Fibroblast of gingiva (primary cell): ENCODE data around the gene IFITM5.
"Not testable (repeated sequence)": the region's sequence is repeated elsewhere in the genome, so short reads cannot be mapped to it uniquely, and the experiment has no call there.

ENCODE experiments used
- DNase-seq: peaks from one replicate; pipeline ENCODE4 v3.0.0-alpha.2; 2011; ENCODE audit warnings: low read depth

The IFITM5 gene

DNA sequence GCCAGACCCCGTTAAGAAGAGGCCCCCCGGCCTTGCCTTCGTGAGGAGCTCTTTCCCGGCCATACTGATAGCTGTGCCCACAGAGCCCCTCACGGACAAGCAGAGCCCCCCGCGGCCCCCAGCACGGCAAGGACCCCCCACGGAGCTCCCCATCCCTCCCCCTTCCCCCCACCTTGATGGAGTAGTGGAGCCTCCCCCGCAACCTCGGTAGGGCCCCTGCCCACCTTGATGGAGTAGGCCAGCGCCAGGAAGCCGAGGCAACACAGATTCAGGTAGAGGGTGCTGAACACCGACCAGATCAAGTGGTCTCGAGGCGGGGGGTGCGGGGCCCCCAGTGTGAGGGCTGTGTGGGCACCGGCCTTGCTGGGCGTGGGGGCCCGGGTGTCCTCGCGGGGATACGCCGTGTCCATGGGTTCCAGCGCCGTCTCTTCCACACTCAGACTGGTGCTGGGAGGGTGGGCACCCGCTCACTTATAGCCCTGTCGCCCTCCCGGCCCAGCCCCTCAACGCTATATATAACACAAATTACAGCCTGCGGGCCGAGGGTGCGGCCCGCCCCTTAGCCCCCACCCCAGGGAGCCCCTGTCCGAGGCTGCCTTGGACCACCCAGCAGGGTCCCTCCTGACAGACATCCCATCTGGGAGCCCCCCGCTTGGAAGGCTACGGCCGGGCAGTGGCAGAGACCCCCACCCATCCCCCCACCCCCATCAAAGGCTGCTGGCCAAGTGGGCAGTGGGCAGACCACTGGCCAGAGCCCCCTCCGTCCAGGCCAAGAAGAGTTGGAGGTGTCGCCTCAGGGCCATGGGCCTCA, at the start of gene IFITM5:
Gene IFITM5, minus strand, starts transcription at position 446 of the 811 bp plus-strand sequence. Its CDS starts 36 bp downstream, at position 410.
- DNase-seq, result no peak

DNA sequence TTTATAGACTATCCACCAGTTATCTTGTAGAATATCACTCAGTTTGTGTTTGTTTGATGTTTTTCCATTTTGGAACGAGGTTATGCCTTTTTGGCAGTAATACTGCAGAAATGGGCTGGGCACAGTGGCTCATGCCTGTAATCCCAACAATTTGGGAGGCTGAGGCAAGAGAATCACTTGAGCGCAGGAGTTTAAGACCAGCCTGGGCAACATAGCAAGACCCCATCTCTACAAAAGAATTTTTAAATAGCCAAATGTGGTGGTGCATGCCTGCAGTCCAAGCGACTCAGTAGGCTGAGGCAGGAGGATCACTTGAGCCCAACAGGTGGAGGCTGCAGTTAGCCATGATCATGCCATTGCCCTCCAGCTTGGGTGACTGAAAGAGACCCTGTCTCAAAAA, 47.2 kb upstream of the IFITM5 start:
- DNase-seq, result no peak

DNA sequence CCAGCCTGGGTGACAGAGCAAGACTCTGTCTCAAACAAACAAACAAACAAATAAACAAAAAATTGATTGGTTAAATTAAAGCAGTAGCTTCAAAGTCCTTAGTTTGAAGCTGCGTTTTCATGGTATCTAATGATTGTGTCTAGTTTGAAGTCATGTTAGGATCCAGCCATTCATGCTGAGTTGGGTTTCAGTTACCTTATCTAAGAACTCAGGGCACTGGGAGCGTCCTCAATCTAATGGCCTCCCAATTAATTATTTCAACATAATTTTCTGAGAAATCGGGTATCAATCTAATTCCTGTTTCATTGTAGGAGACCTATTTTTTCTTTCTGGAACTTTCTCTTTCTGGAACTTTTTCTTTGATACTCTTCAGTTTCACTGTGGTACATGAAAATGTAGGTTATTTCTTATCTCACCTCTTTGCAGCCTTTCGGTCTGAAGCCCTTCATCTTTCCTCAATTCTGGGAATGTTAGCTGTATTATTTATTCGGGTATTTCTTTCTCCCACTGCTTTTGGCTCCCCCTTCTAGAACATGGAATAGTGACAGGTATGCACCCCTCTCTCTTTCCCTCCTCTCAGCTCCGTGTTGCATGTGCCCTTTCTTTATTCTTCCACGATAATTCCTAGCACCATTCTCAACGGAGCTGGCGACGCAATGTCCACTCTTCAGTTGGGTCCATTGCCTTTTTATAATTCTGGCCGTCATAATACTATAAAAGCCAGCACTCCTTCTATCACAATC, 45.7 kb upstream of the IFITM5 start:
- no peak for DNase-seq

DNA sequence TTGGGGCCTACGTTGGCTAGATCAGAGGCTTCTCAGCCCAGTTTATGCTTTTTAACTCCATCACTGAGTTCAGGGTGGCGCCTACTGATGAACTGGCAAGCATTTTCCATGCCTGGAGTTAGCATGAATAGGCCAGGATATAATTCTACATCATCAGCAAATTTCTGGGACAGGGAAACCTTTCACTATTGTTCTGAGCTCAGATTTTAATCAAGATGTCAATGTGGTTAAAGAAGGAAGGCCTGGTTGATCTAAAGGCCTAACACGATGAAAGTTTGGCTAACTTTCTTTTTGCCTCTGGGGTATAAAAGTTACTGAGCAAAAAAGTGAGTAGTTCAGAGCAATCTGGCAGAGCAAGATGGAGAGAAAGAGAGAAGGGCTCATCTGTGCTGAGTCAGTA, 43.0 kb upstream of the IFITM5 start:
- DNase-seq, result no peak

DNA sequence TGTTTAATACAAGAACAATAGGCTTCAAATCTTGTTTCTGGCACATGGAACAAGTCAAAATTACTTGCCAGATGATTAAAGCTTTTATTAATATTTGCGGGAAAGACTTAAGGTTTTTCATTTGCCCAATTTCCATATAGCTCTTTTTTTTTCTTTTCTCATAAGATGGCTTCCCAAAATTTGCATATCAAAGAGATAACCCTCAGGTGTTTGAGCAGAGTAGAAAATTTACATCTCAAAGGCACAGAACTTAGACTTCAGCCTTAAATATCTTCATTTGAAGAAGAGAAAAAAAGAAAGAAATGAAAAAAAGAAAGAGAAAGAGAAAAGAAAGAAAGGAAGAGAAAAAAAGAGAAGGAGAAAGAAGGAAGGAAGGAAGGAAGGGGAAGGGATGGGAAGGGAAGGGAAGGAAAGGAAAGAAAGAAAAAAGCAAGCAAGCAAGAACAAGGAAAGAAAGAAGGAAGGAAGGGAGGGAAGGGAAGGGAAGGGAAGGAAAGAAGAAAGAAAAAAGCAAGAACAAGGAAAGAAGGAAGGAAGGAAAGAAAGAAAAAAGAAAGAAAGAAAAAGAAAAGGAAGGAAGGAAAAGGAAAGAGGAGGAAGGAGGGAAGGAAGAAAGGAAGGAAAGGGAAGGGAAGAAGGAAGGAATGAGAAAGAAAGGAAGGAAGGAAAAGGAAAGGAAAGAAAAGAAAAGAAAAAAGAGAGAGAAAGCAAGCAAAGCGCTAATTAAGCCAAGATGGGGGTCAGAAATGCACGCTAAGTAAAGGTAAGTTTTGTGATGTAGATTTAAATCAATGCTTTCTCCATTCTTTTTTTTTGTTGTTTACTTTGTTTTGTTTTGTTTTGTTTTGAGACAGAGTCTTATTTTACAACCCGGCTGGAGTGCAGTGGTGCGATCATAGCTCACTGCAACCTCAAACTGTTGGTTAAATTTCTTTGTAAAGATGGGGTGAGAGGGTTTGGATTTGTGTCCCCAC, 41.5 kb upstream of the IFITM5 start:
- no peak for DNase-seq

DNA sequence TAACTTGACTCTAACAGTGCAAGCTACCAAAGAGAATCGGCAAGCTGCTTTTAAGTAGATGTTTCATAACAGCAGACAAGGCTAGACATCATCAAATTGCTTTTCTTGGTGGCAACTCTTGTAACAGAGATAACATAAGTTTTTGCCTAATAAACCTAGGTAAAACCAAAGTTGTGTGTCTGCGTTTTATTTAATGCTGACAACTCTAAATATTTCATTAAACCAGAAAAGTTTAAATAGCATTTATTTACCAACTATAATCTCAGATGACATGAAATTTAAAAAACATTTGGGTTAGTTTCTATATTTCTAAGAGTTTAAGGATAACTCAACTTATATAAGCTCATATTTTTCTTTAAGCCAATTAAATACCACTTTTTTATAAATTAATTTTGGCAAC, 40.6 kb upstream of the IFITM5 start:
- DNase-seq, result no peak

DNA sequence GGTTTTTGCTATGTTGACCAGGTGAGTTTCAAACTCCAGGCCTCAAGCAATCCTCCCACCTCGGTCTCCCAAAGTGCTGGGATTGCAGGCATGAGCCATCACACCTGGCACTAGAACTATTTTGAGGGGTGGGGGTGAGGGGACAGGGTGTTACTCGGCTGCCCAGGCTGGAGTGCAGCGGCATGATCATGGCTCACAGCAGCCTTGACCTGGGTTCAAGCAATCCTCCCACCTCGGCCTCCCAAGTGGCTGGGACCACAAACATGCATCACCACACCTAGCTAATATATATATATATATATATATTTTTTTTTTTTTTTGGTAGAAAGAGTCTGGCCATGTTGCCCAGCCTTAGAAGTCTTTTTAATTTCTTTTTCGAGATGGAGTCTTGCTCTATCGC, 38.4 kb upstream of the IFITM5 start:
- no peak for DNase-seq

DNA sequence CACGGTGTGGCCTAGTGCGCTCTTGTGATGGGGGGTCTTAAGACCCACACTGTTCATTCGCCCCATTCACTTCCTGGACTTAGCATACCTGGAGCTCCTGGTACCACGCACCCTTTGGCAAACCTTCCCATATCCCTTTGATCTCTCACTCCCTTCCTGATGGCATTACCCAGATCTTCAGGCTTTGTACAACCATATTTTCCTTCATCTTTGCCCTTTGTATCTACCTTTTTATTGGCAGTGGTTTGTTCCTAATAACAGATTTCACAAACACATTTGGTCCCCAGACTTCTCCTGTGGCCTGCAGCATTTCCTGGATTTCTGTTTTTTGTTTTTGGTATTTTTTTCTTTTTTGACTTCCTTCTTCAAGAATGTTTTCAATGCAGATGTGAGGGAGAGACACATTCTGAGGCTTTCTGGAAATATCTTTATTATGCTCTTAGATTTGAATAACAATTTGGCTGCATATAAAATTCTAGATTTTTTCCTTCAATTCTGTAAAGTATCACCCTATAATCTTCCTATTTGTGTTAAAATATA, 37.4 kb upstream of the IFITM5 start:
- no peak for DNase-seq

DNA sequence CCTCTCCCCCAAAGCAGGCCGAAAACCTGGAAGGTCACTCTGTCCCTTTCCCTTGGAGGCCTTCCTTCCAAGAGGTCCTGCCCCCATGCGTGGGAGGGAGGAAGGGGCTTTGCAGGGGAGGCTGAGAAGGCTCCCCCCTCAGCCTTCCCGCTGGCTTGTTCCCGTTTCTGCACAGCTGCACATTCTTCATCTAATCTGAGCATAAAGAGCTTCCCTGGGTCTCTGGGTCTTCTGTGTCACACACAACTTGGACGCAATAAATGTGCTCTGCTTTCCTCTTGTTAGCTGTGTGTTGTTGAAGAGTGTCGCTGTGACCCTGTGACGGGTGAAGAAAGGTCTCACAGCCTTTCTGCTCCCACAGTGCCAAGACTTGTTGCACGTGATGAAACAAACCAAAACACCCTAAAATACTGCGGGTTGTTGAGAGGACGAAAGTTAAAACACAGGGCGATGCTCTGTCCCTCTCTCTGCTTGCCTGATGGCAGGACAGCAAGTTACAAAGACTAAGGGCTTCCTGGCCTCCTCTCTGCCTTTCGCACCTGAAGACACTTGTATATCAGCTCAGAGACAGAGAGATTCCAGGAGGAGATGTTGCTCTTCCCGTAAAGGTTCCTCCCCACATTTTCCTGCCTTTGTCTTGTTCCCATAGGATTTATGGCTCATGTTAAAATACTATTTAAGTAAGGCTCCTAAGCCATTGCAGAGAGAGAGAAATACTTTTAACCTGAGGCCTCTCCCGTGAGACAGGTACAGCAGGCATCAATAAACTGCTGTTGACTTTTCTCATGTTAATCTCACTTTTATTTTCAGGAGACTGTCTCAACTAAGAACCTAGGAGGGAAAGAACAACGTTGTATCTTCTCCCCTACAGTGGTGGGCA, 36.7 kb upstream of the IFITM5 start:
- DNase-seq, result no peak

DNA sequence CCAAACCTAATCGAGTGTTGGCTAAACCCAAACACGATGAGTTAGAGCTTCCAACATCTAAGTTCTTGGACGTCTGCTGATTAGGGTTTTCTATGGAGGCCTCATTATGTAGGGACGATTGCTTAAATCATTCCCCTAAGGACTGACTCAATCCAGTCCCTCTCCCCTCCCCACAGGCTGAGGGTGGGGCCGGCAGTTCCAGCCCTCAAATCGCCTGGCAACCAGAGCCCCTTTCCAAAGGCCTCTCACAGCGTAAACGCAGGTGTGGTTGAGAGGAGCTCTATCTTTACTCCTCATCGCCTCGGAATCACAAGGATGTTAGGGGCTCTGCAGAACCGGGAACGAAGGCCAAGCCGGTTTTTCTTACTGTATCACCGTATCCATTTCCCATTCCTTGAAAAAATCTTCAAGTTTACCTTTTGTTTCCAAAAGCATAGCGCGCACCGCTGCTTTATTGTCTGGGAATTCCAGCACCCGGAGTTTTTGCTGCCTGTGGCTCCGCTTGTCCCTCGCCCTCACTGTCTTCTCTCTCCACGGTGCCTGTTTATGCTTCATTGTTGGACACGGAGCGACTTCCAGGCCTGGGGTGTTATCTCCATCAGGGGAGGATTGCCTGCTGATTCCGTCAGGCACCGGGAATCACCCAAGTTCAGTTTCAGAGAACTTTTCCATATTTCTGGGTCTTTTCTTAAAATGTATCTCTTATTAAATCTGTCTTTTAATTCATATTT, 35.1 kb upstream of the IFITM5 start:
- no peak for DNase-seq

DNA sequence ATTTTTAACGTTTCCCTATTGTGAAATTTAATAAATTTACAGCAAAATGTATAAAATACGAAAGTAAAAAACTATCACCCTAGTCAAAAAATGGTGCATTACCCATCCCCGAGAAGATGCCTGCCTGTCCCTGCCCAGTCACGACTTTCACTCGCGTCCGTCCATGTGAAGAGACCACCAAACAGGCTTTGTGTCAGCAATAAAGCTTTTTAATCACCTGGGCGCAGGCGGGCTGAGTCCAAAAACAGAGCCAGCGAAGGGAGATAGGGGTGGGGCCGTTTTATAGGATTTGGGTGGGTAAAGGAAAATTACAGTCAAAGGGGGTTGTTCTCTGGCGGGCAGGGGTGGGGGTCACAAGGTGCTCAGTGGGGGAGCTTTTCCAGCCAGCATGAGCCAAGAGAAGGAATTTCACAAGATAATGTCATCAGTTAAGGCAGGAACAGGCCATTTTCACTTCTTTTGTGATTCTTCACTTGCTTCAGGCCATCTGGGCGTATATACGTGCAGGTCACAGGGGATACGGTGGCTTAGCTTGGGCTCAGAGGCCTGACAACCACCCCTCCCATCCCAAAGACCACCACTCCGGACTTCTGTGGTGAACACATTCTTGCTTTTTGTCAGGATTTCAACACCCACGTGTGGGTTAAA, 34.4 kb upstream of the IFITM5 start:
- DNase-seq, result not testable (repeated sequence)

DNA sequence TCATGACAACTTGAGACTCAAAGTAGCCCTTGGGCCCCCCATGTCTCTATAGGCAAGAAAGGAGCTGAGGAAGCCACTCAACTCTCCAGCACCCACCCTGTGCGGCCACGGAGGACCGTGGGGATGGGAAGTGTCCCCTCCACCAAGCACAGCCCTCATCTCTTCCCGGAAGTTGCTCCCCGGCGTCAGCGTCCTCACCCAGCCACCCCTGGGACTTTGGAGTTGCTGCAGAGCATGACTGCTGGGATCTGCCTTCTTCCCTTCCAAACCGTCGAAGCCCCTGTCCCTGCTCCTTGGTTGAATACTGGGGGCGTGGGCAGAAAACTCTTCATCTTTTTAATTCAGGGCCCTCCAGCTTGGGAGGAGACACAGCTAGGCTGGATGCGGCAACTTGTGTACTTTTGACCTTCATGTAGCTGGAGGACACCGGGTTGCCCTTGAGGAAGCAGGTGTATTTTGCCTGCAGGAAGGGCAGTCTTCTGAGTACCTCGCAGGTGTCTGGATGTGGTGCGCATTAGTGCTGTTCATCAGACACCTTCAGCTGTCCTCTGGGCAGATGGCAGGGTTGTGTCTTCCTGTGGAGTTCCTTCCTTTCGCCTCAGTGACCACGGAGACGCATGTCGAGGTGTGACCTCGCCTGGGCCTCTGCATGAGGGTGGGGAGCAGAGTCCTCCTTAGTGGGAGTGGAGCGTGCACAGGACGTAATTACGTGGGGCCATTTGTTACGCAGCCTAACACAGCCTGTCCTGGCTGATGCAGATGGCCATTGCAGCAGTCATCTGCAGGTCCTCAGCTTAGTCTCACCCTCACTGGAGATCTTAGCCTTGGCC, 33.5 kb upstream of the IFITM5 start:
- no peak for DNase-seq

DNA sequence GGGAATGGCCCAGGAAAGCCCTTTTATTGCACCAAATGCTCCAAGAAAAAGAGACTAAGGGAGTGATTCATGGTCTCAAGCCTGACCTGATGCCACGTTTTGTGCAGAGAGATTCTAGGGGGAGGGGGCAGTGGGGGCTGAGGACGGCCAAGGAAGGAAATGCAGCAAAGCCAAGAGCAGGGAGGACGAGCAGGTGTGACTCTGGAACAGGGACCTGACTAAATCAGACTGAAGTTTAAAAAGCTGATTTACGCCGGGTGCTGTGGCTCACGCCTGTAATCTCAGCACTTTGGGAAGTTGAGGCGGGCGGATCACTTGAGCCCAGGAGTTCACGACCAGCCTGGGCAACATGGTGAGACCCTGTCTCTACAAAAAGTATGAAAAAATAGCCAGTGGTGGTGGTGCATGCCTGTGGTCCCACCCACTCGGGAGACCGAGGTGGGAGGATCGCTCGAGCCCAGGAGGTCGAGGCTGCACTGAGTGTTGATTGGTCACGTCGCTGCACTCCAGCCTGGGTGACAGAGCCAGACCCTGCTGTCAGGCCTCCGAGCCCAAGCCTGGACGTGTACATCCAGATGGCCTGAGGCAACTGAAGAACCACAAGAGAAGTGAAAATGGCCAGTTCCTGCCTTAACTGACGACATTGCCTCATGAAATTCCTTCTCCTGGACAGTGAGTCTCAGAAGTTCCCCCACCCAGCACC, 32.2 kb upstream of the IFITM5 start:
- no peak for DNase-seq

DNA sequence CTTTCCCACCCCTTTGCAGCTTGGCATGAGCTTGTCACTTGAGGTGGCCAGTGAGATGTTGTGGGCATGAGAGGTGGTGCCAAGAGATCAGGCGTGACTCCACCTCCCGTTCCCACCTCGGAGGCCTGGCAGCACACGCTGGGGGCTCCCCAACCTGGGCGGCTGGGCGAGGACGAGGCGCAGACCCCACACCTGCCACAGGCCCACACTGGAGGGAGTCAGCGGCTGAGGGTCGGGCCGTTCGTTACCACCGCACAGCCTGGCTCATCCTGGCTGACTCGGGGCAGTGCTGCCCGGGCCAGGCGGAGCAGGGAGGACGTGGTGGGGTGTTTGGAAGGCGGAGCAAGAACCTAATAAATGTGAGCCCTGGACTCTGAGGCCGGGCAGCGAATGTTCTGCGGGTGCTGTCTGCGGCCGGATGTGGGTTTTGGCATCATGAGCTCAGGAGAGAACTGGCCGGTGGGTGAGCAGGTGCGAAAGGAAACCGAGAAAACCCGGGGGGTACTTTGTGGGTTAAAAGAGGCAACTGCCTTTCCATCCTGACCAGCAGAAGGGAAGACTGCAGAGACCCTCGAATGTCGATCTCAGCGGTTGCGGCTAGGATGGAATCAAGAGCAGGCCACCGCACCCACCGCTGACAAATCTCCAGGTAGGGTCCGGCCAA, 31.5 kb upstream of the IFITM5 start:
- DNase-seq, result no peak

DNA sequence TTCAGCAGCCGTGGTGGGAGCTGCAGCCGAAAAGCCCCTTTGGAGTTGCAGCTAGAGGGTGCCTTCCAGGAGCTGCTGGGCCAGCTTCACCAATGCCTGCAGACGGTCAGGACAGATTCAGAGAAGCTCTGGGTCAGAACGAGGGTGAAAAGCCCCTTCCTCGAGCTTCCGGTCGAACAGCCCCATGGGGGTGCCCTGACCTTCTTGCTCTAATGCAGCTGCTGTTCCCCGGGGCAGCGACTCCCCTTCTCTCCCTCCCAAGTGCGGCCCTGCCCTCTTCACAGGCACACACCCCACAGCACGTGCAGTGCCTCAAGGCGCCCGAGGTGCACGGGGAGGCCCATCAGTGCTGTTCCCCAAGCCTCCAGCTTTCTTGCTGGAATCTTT, 31.0 kb upstream of the IFITM5 start:
- no peak for DNase-seq

DNA sequence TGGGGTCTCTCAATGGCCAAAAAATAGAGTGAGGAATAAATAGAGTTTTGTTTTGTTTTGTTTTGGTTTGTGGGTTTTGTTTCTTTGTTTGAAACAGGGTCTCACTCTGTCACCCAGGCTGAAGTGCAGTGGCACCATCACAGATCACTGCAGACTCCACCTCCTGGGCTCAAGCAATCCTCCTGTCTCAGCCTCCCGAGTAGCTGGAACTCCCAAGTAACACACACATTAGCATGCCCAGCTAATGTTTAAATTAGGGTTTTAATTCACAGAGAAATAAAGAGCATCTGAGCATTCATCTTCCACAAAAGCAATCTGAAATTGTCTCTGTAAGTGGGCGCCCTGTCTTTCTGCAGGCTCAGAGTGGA, 30.5 kb upstream of the IFITM5 start:
- no peak for DNase-seq

DNA sequence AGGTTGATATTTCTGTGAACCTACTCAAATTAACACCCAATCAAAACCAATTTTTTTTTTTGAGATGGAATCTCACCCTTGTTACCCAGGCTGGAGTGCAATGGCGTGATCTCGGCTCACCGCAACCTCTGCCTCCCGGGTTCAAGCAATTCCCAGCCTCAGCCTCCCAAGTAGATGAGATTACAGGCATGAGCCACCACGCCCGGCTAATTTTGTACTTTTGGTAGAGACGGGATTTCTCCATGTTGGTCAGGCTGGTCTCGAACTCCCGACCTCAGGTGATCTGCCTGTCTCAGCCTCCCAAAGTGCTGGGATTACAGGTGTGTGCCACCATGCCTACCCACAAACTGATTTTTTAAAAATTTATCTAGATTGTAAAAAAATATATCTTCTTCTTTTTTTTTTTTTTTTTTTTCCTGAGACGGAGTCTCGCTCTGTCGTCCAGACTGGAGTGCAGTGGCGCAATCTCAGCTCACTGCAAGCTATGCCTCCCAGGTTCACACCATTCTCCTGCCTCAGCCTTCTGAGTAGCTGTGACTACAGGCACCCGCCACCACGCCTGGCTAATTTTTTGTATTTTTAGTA, 29.3 kb upstream of the IFITM5 start:
- not testable (repeated sequence) for DNase-seq
